Measurements from ENCODE around the gene PGGT1B.

PGGT1B gene

GRCh38 chr5:115262321-115263077 is at the start of gene PGGT1B:
Gene PGGT1B, minus strand, starts transcription at chr5:115262877. Its CDS starts 26 bp downstream, at chr5:115262851.
- peak; percentile 30 for DNase-seq

GRCh38 chr5:115309751-115310370 is 47.2 kb upstream of the PGGT1B start:
- DNase-seq: no peak

- no peak for DNase-seq
These were observed 46.1 kb upstream of the PGGT1B start for GRCh38 chr5:115308815-115309214.

- no peak for DNase-seq
These were observed 43.4 kb upstream of the PGGT1B start for GRCh38 chr5:115306011-115306536.

DNA sequence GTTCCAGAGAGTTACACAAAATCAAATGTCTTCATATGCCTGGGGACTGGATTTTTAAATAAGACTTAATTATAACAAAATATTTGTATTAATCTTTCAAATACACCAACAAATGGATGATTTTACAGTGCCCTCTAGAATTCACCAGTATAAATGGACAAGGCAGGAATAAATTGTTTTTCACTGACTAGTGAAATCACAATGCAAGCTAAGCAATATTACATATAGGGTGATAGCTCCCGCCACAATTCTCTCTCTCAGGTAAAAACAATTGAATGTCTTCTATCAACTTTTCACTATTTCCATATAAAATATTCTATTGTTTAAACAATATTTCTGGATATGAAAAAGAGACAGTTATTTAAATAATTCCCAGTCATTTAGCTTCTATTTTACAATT is 41.8 kb upstream of the PGGT1B start:
- DNase-seq: no peak

- no peak for DNase-seq
These were observed 36.1 kb upstream of the PGGT1B start for GRCh38 chr5:115298811-115299210.

- DNase-seq: no peak
These were observed 34.4 kb upstream of the PGGT1B start for GRCh38 chr5:115297031-115297430.

GRCh38 chr5:115296124-115297022 is 33.7 kb upstream of the PGGT1B start, which contains the start of gene CCDC112:
Gene CCDC112, minus strand, starts transcription at chr5:115296654. Its CDS starts 111 bp downstream, at chr5:115296543.
- peak; percentile 24 for DNase-seq

DNA sequence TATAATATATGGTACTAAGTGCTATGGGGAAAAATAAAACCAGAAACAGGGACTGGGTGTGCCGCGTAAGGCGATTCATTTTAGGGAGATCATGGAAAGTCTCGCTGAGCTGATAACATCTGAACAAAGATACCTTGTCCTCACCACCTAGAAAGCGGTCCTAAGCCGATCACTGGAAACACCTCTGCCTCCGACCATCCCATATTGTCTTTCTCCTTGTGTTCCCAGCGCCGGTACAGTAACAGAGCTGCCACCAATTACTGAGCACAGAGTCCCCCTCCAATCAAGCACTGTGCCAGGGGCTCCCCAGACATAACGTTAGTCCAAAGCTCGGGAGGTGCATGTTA is 33.1 kb upstream of the PGGT1B start:
- DNase-seq: no peak

- DNase-seq: no peak
These were observed 28.7 kb upstream of the PGGT1B start for GRCh38 chr5:115291397-115291796.

GRCh38 chr5:115289104-115289503 is 26.4 kb upstream of the PGGT1B start:
- no peak for DNase-seq

DNA sequence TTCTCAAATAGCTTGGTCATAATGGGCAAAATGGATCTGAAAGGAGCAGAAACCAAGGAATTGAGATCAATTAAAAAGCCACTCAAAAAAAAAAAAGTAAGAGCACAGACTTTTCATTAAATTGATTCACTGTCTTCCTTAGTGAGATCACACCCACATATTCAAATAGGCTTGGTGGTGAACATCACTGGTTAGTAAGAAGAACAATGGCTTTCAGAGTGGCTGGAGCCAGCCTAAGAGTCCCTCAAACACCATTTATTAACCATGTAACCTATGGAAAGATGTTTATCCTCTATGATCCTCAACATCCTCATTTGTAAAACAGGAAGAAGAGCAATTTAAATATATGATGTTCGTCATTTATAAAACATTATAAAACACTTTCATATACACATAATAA is 21.3 kb upstream of the PGGT1B start:
- DNase-seq: no peak

GRCh38 chr5:115282131-115282530 is 19.5 kb upstream of the PGGT1B start:
- DNase-seq: no peak

DNA sequence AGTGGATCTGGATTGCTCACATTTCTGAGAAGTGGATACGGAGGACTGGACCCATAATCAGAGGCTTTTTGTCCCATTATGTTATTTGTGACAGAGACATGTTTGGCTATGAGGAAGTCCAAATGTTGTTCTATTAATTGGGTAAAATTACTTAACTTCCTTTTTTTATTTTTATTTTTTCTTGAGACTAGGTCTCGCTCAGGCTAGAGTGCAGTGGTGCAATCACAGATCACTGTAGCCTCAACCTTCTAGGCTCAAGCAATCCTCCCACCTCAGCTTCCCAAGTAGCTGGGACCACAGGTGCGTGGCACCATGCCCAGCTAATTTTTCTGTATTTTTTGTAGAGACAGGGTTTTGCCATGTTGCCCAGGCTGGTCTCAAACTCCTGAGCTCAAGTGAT is 11.9 kb upstream of the PGGT1B start:
- DNase-seq: no peak

- DNase-seq: no peak
These were observed 9.8 kb upstream of the PGGT1B start for GRCh38 chr5:115272297-115272958.

DNA sequence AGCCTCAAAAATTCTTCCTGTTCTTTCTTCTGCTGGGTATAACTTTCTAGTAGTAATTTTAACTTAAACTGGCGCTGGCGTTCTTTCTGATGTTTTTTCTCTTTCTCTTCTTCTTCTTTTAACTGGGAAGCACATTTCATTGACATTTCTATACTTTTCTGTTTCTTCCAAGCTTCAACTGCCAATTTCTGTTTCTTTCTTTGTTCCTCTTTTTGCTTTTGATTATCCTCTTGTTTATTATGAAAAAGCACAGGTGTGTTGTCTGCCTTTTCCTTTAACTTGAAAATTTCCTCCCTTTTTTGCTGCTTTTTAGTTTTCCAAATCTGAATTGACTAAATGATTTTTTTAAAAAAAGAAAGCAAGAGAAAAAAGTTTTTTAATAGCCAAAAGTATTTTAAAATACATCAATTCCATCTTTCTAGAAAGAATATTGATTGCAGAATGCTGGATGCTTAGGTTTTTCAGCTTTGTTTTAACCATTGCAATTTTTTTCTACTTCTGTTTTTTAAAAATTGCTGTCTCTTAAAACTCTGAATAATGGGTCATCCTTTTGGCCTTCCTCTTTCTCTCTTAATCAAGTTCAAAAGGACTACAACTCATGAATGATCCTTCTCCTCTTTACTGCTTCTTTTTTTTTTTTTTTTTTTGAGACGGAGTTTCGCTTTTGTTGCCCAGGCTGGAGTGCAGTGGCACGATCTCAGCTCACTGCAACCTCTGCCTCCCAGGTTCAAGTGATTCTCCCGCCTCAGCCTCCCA is 8.8 kb upstream of the PGGT1B start:
- DNase-seq: no peak

DNA sequence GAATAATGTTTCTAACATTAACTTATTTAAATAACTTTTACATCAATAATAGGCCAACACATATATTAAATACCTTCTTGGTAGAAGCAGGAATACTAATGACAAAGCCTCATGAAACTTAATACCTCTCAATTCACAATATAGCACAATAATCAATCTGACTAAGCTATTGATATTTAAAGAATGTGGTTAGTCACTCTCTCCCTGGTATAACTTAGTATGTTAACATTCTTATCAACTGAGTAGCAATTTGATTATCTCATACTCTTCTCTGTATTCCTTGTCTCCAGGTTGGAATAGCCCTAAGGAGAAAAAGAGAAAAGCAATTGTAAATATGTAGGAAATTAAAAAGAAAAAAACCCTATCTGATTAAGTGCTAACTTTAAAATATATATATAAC is 4.9 kb upstream of the PGGT1B start:
- no peak for DNase-seq

DNA sequence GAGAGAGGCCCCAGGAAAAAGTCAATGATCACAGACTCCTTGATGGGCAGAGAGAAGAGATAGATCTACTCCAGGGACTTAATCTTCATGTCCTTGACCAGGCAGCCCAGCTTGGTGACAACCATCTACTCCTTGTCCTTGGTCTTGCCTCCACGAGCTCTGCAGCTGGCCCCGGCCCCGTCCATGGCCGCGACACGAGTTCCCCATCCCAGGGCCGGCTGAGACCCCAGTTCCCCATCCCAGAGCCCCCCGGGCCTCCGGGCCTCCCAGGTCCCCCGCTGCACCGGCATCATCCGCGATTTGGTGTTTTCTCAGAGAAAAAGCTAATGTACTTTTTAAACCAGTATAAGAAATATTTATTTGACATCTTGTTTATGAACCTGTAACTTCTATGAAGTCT is 2.5 kb upstream of the PGGT1B start:
- DNase-seq: no peak

DNA sequence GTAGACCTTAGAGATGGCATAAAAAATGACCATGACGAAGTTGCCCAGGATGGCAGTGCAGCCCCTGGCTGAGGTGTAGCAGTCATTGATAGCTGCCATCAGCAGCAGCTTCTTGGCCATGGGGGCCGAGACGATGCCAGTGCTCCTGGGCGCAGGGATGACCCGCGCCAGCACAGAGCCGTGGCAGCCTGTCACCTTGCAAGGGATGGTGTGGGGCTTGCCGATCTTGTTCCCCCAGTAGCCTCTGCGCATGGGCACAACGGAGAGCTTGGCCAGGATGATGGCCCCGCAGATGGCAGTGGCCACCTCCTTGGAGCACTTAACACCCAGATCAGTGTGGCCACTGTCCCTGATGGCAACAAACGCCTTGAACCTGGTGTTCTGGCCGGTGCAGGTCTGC is 2.1 kb upstream of the PGGT1B start:
- DNase-seq: no peak

DNA sequence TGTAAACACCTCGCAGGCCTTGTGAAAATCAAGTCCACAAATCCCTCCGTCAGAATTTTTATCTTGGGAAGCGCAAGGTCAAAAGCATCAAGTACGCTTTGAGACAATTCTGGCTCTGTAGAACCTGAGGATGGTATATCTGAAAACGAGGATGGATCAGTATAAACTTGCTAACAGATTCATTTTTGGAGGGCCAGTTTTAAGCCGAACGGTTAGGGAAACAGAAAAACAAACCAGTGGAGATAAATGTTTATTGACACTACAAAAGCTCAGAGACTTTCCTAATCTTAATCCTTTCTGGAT is 352 bp upstream of the PGGT1B start:
- DNase-seq: no peak

DNA sequence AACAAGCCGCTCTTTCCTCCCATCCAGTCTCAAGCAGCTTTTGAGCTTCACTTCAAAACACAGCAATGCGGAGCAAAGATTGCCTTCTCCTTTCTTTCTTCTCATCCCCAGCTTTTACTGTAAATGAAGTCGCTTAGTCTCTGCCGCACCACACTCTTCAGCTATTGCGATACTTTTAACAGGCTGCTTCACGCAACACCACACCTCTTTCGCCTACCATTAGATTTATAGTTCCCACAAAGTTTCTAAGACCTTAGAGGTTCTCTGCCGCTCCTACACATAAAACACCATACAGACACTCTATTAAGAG is 711 bp downstream of the PGGT1B start:
- DNase-seq: no peak

DNA sequence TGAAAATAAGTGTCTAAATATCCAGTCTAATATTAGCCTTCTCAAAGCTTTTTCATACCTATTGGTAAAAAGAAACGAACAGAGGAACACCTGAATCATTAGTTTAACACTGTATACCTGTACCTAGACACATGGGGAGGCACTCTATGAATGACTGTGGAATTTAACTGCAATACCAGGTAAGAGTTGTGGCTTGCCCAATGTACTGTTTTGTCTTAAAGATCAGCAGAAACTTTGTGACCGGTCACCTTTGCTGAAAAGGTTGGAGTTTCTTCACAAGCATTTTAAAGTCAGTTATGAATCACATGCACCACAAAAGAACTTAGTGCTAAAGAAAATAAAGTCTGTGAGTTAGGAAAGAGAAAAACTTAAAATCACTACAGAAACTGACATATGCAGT is 2.4 kb downstream of the PGGT1B start:
- DNase-seq: no peak

DNA sequence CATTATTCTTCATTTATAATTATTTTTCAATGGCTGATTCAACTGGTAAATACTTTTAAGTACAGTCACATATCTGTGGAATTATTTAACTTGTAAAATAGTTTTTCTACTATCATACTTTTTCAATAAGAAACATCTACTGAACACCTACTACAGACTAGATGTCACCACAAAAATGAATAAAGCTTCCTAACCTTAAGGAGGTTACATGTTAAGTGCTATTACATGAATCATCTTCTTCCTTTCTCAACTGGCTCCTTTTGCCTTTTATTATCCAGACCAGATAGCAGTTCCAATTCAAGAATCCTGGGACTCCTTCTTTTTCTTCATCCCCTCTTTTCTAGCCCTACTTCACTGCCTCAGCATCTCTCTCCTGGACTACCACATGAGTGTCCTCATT is 4.7 kb downstream of the PGGT1B start:
- DNase-seq: no peak

All from NCI-H2107 (cell line).